GM12878 (cell line): Measurements from ENCODE around the gene TRIM47. TPM values are rescaled to one million over a fixed set of nuclear protein-coding genes. Genes with fewer than 3 reads are reported as not detected.

Source experiments
- ATAC-seq: fragments of 200-7000 bp; cut with Tn5 transposase; 3 replicates; pipeline ENCODE4 v1.9.1; 2020; ENCODE audit warnings: mild to moderate bottlenecking, moderate library complexity
- BruUV-seq: library from RNA; stranded (reverse); fragments of 400-500 nt; replicated peaks from 2 replicates; lab custom pipeline; 2021; lab: Mats Ljungman, UMichigan
- CTCF ChIA-PET: fragments of 300-600 bp; sonication (Branson Sonifier 250); formaldehyde crosslinking; extraction: SDS; loops from one replicate; lab custom pipeline; 2021; ENCODE audit warnings: inconsistent platforms; lab: Yijun Ruan, JAX
- POLR2A ChIA-PET: fragments of 350-600 bp; formaldehyde crosslinking; extraction: SDS; loops from one replicate; lab custom pipeline; 2021; ENCODE audit warnings: inconsistent platforms; lab: Charles Lee
- RAD21 ChIA-PET: fragments of 300-600 bp; sonication (Branson Sonifier 250); formaldehyde crosslinking; loops from one replicate; lab custom pipeline; 2023; ENCODE audit warnings: antibody characterized with exemption; ENCODE audit not compliant: unreplicated experiment; lab: Charles Lee
- SMC1A ChIA-PET: fragments of 300-600 bp; sonication (Branson Sonifier 250); formaldehyde crosslinking; loops from one replicate; lab custom pipeline; 2023; ENCODE audit not compliant: unreplicated experiment, uncharacterized antibody; lab: Charles Lee
- DNase-seq: peaks from one replicate; pipeline ENCODE4 v3.0.0-alpha.2; 2011; ENCODE audit warnings: low read depth, low spot score
- FAIRE-seq: peaks from 3 replicates; lab custom pipeline; 2011; peaks lifted over from hg19 to GRCh38; lab: Jason Lieb, UNC
- H2AFZ ChIP-seq: 2 replicates; pipeline ENCODE4 v1.6.0; 2011; ENCODE audit warnings: low read depth, low read length, control low read depth; ENCODE audit not compliant: control insufficient read depth
- H3K27ac ChIP-seq: 2 replicates; pipeline ENCODE4 v1.5.1; 2011; ENCODE audit warnings: control low read depth; ENCODE audit not compliant: control insufficient read depth, insufficient read depth
- H3K27me3 ChIP-seq, 2 experiments: replicated peaks in 1 of 2; 2 replicates each; pipeline versions ENCODE4 v1.6.0 to v1.6.1; 2011; ENCODE audit warnings: low read length in 1 of 2; ENCODE audit not compliant: control insufficient read depth in 2 of 2, insufficient read depth in 2 of 2
- H3K36me3 ChIP-seq, 2 experiments: 2 replicates each; pipeline ENCODE4 v1.5.1; 2011; ENCODE audit warnings: low read length in 1 of 2; ENCODE audit not compliant: control insufficient read depth in 2 of 2, insufficient read depth in 2 of 2
- H3K4me1 ChIP-seq: 2 replicates; pipeline ENCODE4 v1.6.1; 2011; ENCODE audit warnings: mild to moderate bottlenecking, low read length, moderate library complexity, mixed read lengths; ENCODE audit not compliant: control insufficient read depth, insufficient read depth
- H3K4me2 ChIP-seq: 2 replicates; pipeline ENCODE4 v1.6.0; 2011; ENCODE audit warnings: control low read depth; ENCODE audit not compliant: control insufficient read depth, insufficient read depth
- H3K4me3 ChIP-seq: fragments of 200-600 bp; sonication (generic); 2 replicates; pipeline ENCODE4 v1.5.1; 2016
- H3K79me2 ChIP-seq: 2 replicates; pipeline ENCODE4 v1.6.0; 2011; ENCODE audit warnings: low read length; ENCODE audit not compliant: control insufficient read depth, insufficient read depth
- H3K9ac ChIP-seq: 2 replicates; pipeline ENCODE4 v1.8.0; 2011; ENCODE audit warnings: low read length, control low read depth, mixed read lengths; ENCODE audit not compliant: control insufficient read depth, insufficient read depth
- H3K9me3 ChIP-seq: replicated peaks from 3 replicates; pipeline ENCODE4 v1.5.1; 2011; ENCODE audit warnings: mild to moderate bottlenecking, low read length; ENCODE audit not compliant: control insufficient read depth, insufficient read depth
- H4K20me1 ChIP-seq: 2 replicates; pipeline ENCODE4 v1.6.0; 2011; ENCODE audit not compliant: control insufficient read depth, insufficient read depth
- CBFB ChIP-seq: IDR thresholded peaks from 2 replicates; pipeline ENCODE4 v1.6.1; 2016; ENCODE audit warnings: antibody characterized with exemption, low read depth
- CREM ChIP-seq: IDR thresholded peaks from 2 replicates; pipeline ENCODE4 v1.6.1; 2014; ENCODE audit warnings: antibody characterized with exemption, low read depth
- KLF5 ChIP-seq: fragments of 450-650 bp; IDR thresholded peaks from 2 replicates; pipeline ENCODE4 v1.6.1; 2014; ENCODE audit warnings: mild to moderate bottlenecking; ENCODE audit not compliant: partially characterized antibody
- NR2C1 ChIP-seq: fragments of 450-650 bp; IDR thresholded peaks from 2 replicates; pipeline ENCODE4 v1.6.1; 2017; ENCODE audit warnings: antibody characterized with exemption, mild to moderate bottlenecking, moderate library complexity
- POLR2AphosphoS2 ChIP-seq: IDR thresholded peaks from 2 replicates; pipeline ENCODE4 v1.6.1; 2011; ENCODE audit warnings: low read depth, mild to moderate bottlenecking, low read length, improper control_type of control experiment, moderate library complexity
- WGBS: methylation state at CpG from one replicate; pipeline ENCODE4 v1.1.6; 2016; ENCODE audit warnings: low lambda C conversion rate; ENCODE audit not compliant: insufficient replicate concordance, insufficient coverage; ENCODE audit errors: missing lambda C conversion rate; 5-methylcytosine and 5-hydroxymethylcytosine counted together
- in situ Hi-C: fragments of 300-500 bp; cut with MboI; formaldehyde crosslinking; loops from 9 replicates; pipeline ENCODE4 v1.14.3; 2018; ENCODE audit warnings: mixed read lengths
- intact Hi-C: fragments of 100-400 bp; cut with micrococcal nuclease; formaldehyde crosslinking; loops from one replicate; pipeline ENCODE4 v1.14.2; 2022; ENCODE audit not compliant: unreplicated experiment
- polyA plus RNA-seq, 11 experiments: library from polyadenylated mRNA; depleted of rRNA in 4 of 11; unstranded in 6 of 11; stranded (reverse) in 5 of 11; fragments of >200 nt; fragmentation: Nextera tagmentation in 4 of 11; fragmentation: Illumina TruSeq in 1 of 11; extraction: Ambion mirVana in 4 of 11; extraction: Trizol in 1 of 11; gene quantifications; 1 replicate in 1 of 11; 2 replicates in 10 of 11; pipeline versions ENCODE4 v1.2.1 to v1.2.3, GENCODE V29; 2011 to 2016; ENCODE audit warnings: inconsistent platforms in 2 of 11, missing spikeins in 2 of 11, low read depth in 1 of 11
- total RNA-seq, 4 experiments: library from RNA; depleted of rRNA in 3 of 4; stranded (reverse); fragments of >200 nt in 3 of 4; fragmentation: Illumina TruSeq in 1 of 4; extraction: Trizol in 1 of 4; gene quantifications; 2 replicates each; pipeline versions ENCODE4 v1.2.1 to v1.2.3, GENCODE V29; 2013 to 2021
- TF ChIP-seq, protein P1 (sequence below), 3 experiments: IDR thresholded peaks in 2 of 3; conservative IDR thresholded peaks in 1 of 3; 2 replicates each; pipeline ENCODE4 v1.5.1; 2011; ENCODE audit warnings: low read depth in 3 of 3, low read length in 3 of 3, mild to moderate bottlenecking in 3 of 3, control low read depth in 2 of 3, moderate library complexity in 2 of 3, inconsistent platforms in 1 of 3, mixed read lengths in 1 of 3; ENCODE audit not compliant: control insufficient read depth in 2 of 3, insufficient read depth in 1 of 3; ENCODE audit errors: extremely low read depth in 1 of 3

The TRIM47 gene
- total and polyA plus RNA-seq, 10 of the 15 experiments (the other 5 are each of a cell fraction or from before 2014, with no cell fraction given), result 0.35 to 9.7 (median 5.3) TPM

DNA sequence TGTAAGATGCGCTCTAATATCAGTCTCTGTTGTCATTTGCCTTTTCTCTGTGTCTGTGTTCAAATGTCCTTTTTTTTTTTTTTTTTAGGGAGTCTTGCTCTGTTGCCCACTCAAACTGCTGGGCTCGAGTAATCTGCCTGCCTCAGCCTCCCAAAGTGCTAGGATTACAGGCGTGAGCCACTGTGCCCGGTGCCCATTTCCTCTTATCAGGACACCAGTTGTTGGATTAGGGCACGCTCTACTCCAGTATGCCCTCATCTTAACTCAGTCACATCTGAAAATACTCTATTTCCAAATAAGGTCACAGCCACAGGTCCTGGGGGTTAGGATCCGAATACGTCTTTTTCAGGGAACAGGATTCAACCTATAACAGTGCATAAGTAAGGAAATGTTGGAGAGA lies 1.9 kb upstream of the TRIM47 start:
- intact Hi-C loops, result no loop called here
- H3K4me2 ChIP-seq, result no peak overlapping the region
- DNase-seq (no peak), ATAC-seq (no peak), FAIRE-seq (no peak)
- no TSS peak for BruUV-seq
- POLR2A ChIA-PET, result interaction anchor here (0.6 to 0.7 kb wide), 2 partner anchors 28 to 303 kb away, joined by 3 read pairs; no protein-coding TSS in a partner anchor
- no peaks in the 10 kb centered on the region for H3K36me3 ChIP-seq
- no peak overlapping the region for H2AFZ ChIP-seq
- WGBS, result 55% methylated on average over 7 of the region's 7 CpGs
- no peak for TF ChIP-seq CREM
- no peak for TF ChIP-seq KLF5
- TF ChIP-seq POLR2AphosphoS2, result no peak
- TF ChIP-seq NR2C1, result no peak
- no peak for TF ChIP-seq CBFB
- TF ChIP-seq, protein P1, sequence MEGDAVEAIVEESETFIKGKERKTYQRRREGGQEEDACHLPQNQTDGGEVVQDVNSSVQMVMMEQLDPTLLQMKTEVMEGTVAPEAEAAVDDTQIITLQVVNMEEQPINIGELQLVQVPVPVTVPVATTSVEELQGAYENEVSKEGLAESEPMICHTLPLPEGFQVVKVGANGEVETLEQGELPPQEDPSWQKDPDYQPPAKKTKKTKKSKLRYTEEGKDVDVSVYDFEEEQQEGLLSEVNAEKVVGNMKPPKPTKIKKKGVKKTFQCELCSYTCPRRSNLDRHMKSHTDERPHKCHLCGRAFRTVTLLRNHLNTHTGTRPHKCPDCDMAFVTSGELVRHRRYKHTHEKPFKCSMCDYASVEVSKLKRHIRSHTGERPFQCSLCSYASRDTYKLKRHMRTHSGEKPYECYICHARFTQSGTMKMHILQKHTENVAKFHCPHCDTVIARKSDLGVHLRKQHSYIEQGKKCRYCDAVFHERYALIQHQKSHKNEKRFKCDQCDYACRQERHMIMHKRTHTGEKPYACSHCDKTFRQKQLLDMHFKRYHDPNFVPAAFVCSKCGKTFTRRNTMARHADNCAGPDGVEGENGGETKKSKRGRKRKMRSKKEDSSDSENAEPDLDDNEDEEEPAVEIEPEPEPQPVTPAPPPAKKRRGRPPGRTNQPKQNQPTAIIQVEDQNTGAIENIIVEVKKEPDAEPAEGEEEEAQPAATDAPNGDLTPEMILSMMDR (IDR thresholded peaks at IDR 0.05 in 2 of 3, conservative IDR thresholded peaks at IDR 0.05 in 1 of 3; ENCODE audit: control insufficient read depth in 2 of 3, extremely low read depth in 1 of 3, insufficient read depth in 1 of 3, low read depth in 3 of 3, low read length in 3 of 3), result no peak
- H3K4me3 ChIP-seq, result no peak overlapping the region
- CTCF ChIA-PET, result interaction anchor here (0.6 to 7.9 kb wide), 6 partner anchors 10 to 136 kb away, joined by 3 to 81 read pairs (median 3); partner anchors contain the start of gene TRIM65
- H3K9ac ChIP-seq, result no peak overlapping the region
- SMC1A ChIA-PET, result no interaction called here
- RAD21 ChIA-PET, result no interaction called here
- H3K4me1 ChIP-seq, result peaks cover 25% of the 10 kb centered on the region
- no peaks in the 10 kb centered on the region for H3K79me2 ChIP-seq
- in situ Hi-C loops, result no loop called here
- no peak overlapping the region for H3K27ac ChIP-seq
- H4K20me1 ChIP-seq, result no peaks in the 10 kb centered on the region
- H3K27me3 ChIP-seq, result peaks cover 2% of the 10 kb centered on the region in 2 experiments
- H3K9me3 ChIP-seq, result no peaks in the 10 kb centered on the region
